ENCODE measurements around the gene HSPBP1.
"Not testable (repeated sequence)": the region's sequence is repeated elsewhere in the genome, so short reads cannot be mapped to it uniquely, and the experiment has no call there.

The HSPBP1 gene

GRCh38 chr19:55228015-55228391 is 51.9 kb downstream of the HSPBP1 start:
- peaks cover 83% of the 10 kb centered on the region for H3K36me3 Mint-ChIP-seq
- H3K9me3 Mint-ChIP-seq = no peaks in the 10 kb centered on the region
- no peak overlapping the region for H3K4me3 Mint-ChIP-seq
- no peak for DNase-seq (ENCODE audit: low spot score in 2 of 2)
- peaks cover 10% of the 10 kb centered on the region for H3K4me1 Mint-ChIP-seq
- no peak for ATAC-seq
- peak overlapping the region; percentile 85 for H3K27ac Mint-ChIP-seq

GRCh38 chr19:55227241-55228014 is 52.5 kb downstream of the HSPBP1 start:
- H3K9me3 Mint-ChIP-seq = no peaks in the 10 kb centered on the region
- H3K27ac Mint-ChIP-seq = peak overlapping the region; percentile 85
- peaks cover 10% of the 10 kb centered on the region for H3K4me1 Mint-ChIP-seq
- DNase-seq (ENCODE audit: low spot score in 2 of 2) (no peak), ATAC-seq (no peak)
- H3K4me3 Mint-ChIP-seq = no peak overlapping the region
- H3K36me3 Mint-ChIP-seq = peaks cover 77% of the 10 kb centered on the region

GRCh38 chr19:55226788-55227187 is 53.1 kb downstream of the HSPBP1 start:
- Mint-ChIP-seq H3K36me3 (peaks cover 71% of the 10 kb centered on the region), H3K9me3 (no peaks in the 10 kb centered on the region), H3K4me1 (peaks cover 10% of the 10 kb centered on the region), H3K27ac (peak overlapping the region; percentile 85), H3K4me3 (no peak overlapping the region)
- no peak for DNase-seq (ENCODE audit: low spot score in 2 of 2)
- no peak for ATAC-seq

GRCh38 chr19:55226273-55226672 is 53.6 kb downstream of the HSPBP1 start:
- no peak overlapping the region for H3K4me3 Mint-ChIP-seq
- DNase-seq (ENCODE audit: low spot score in 2 of 2) = no peak
- H3K36me3 Mint-ChIP-seq = peaks cover 67% of the 10 kb centered on the region
- peaks cover 10% of the 10 kb centered on the region for H3K4me1 Mint-ChIP-seq
- H3K9me3 Mint-ChIP-seq = no peaks in the 10 kb centered on the region
- H3K27ac Mint-ChIP-seq = peak overlapping the region; percentile 85
- ATAC-seq = no peak

- H3K36me3 Mint-ChIP-seq = peaks cover 62% of the 10 kb centered on the region
- DNase-seq (ENCODE audit: low spot score in 2 of 2) (no peak), ATAC-seq (no peak)
- peaks cover 10% of the 10 kb centered on the region for H3K4me1 Mint-ChIP-seq
- H3K9me3 Mint-ChIP-seq = no peaks in the 10 kb centered on the region
- no peak overlapping the region for H3K4me3 Mint-ChIP-seq
- H3K27ac Mint-ChIP-seq = peak overlapping the region; percentile 85
These were observed 54.4 kb downstream of the HSPBP1 start for GRCh38 chr19:55225415-55225958.

GRCh38 chr19:55224679-55225414 is 55.1 kb downstream of the HSPBP1 start:
- not testable (repeated sequence) for H3K4me3 Mint-ChIP-seq; ATAC-seq; H3K9me3 Mint-ChIP-seq; DNase-seq (ENCODE audit: low spot score in 2 of 2); H3K4me1 Mint-ChIP-seq
- Mint-ChIP-seq H3K27ac (peak overlapping the region; percentile 85), H3K36me3 (peaks cover 57% of the 10 kb centered on the region)

GRCh38 chr19:55224038-55224665 is 55.8 kb downstream of the HSPBP1 start:
- no peak for ATAC-seq
- Mint-ChIP-seq H3K4me1 (peaks cover 10% of the 10 kb centered on the region), H3K36me3 (peaks cover 54% of the 10 kb centered on the region), H3K9me3 (no peaks in the 10 kb centered on the region), H3K4me3 (no peak overlapping the region), H3K27ac (peak overlapping the region; percentile 85)
- no peak for DNase-seq (ENCODE audit: low spot score in 2 of 2)

GRCh38 chr19:55223291-55224037 is 56.4 kb downstream of the HSPBP1 start:
- DNase-seq (ENCODE audit: low spot score in 2 of 2) = no peak
- Mint-ChIP-seq H3K4me1 (peaks cover 10% of the 10 kb centered on the region), H3K9me3 (no peaks in the 10 kb centered on the region), H3K4me3 (no peak overlapping the region), H3K36me3 (peaks cover 47% of the 10 kb centered on the region), H3K27ac (no peak overlapping the region)
- peak; percentile 11 for ATAC-seq

GRCh38 chr19:55220525-55220924 is 59.4 kb downstream of the HSPBP1 start:
- H3K27ac Mint-ChIP-seq = no peak overlapping the region
- ATAC-seq (no peak), DNase-seq (ENCODE audit: low spot score in 2 of 2) (no peak)
- peaks cover 16% of the 10 kb centered on the region for H3K4me1 Mint-ChIP-seq
- H3K36me3 Mint-ChIP-seq = peaks cover 18% of the 10 kb centered on the region
- H3K4me3 Mint-ChIP-seq = no peak overlapping the region
- H3K9me3 Mint-ChIP-seq = no peaks in the 10 kb centered on the region

- no peak overlapping the region for H3K27ac Mint-ChIP-seq
- peak overlapping the region; percentile 37 for H3K4me3 Mint-ChIP-seq
- DNase-seq (ENCODE audit: low spot score in 2 of 2) = no peak
- ATAC-seq = peak; percentile 61
- H3K4me1 Mint-ChIP-seq = peaks cover 12% of the 10 kb centered on the region
- H3K36me3 Mint-ChIP-seq = peaks cover 5% of the 10 kb centered on the region
- peaks cover 5% of the 10 kb centered on the region for H3K9me3 Mint-ChIP-seq
These were observed 63.3 kb downstream of the HSPBP1 start for GRCh38 chr19:55216461-55217198.

- Mint-ChIP-seq H3K27ac (no peak overlapping the region), H3K4me3 (no peak overlapping the region), H3K4me1 (peaks cover 12% of the 10 kb centered on the region), H3K36me3 (no peaks in the 10 kb centered on the region), H3K9me3 (peaks cover 5% of the 10 kb centered on the region)
- no peak for DNase-seq (ENCODE audit: low spot score in 2 of 2)
- no peak for ATAC-seq
These were observed 66.4 kb downstream of the HSPBP1 start for GRCh38 chr19:55213547-55213946.

- peaks cover 5% of the 10 kb centered on the region for H3K9me3 Mint-ChIP-seq
- DNase-seq (ENCODE audit: low spot score in 2 of 2) (peak in 1 of 2 donors; percentile 72), ATAC-seq (peak; percentile 52)
- H3K36me3 Mint-ChIP-seq = no peaks in the 10 kb centered on the region
- H3K4me3 Mint-ChIP-seq = no peak overlapping the region
- peaks cover 12% of the 10 kb centered on the region for H3K4me1 Mint-ChIP-seq
- no peak overlapping the region for H3K27ac Mint-ChIP-seq
These were observed 67.5 kb downstream of the HSPBP1 start for GRCh38 chr19:55212447-55212846.

All from stimulated activated effector memory CD8-positive, alpha-beta T cell treated with anti-CD3 and anti-CD28 coated beads, Interleukin-12 subunit alpha, Interleukin-12 subunit beta, amount 100 ng/mL, for 72 hours (primary cell).